Measurements from ENCODE around the gene TP73. TPM values are rescaled to one million over a fixed set of nuclear protein-coding genes. Genes with fewer than 3 reads are reported as not detected.

TP73 gene
- total RNA-seq, 4 donors from 2014 or later, result 4.9 to 8.8 (median 7.0) TPM

GRCh38 chr1:3679799-3680453, 27.6 kb downstream of the TP73 start:
- 87 to 98% methylated on average over 8 of the region's 9 CpGs for WGBS, 2 donors
- H3K4me3 ChIP-seq, result no peak overlapping the region
- DNase-seq, result no peak
- H3K27ac ChIP-seq, result no peak overlapping the region
- TF ChIP-seq CTCF (IDR thresholded peaks at IDR 0.05), result no peak
- no peak for TF ChIP-seq POLR2A (IDR thresholded peaks at IDR 0.05)
- peaks cover 0 to 42% (median 0%) of the 10 kb centered on the region in 4 donors for H3K27me3 ChIP-seq
- no peaks in the 10 kb centered on the region for H3K9me3 ChIP-seq
- H3K36me3 ChIP-seq, result no peaks in the 10 kb centered on the region
- intact Hi-C loops (cut with DNase I), result no loop called here
- H3K4me1 ChIP-seq, result peaks cover 11 to 29% (median 15%) of the 10 kb centered on the region in 3 donors

GRCh38 chr1:3680488-3681230, 28.3 kb downstream of the TP73 start:
- 63 to 69% methylated on average over 3 to 9 of the region's 20 CpGs for WGBS, 2 donors
- peaks cover 0 to 50% (median 0%) of the 10 kb centered on the region in 4 donors for H3K27me3 ChIP-seq
- TF ChIP-seq CTCF (IDR thresholded peaks at IDR 0.05) (no peak), POLR2A (IDR thresholded peaks at IDR 0.05) (no peak)
- no peaks in the 10 kb centered on the region for H3K36me3 ChIP-seq
- no peak overlapping the region for H3K4me3 ChIP-seq
- no peak for DNase-seq
- no peak overlapping the region for H3K27ac ChIP-seq
- H3K4me1 ChIP-seq, result peaks cover 11 to 36% (median 17%) of the 10 kb centered on the region in 3 donors
- intact Hi-C loops (cut with DNase I), result no loop called here
- H3K9me3 ChIP-seq, result no peaks in the 10 kb centered on the region

GRCh38 chr1:3681231-3681897, 29.0 kb downstream of the TP73 start:
- peaks cover 0 to 52% (median 0%) of the 10 kb centered on the region in 4 donors for H3K27me3 ChIP-seq
- TF ChIP-seq POLR2A (IDR thresholded peaks at IDR 0.05), result no peak
- TF ChIP-seq CTCF (IDR thresholded peaks at IDR 0.05), result no peak
- no peak overlapping the region for H3K4me3 ChIP-seq

GRCh38 chr1:3681898-3682806, 29.8 kb downstream of the TP73 start:
- 86% methylated on average over 8 of the region's 27 CpGs; no CpG with 5 or more reads in 1 of the 2 donors for WGBS, 2 donors

More at GRCh38 chr1:3681231-3681897, 29.0 kb downstream of the TP73 start:
- intact Hi-C loops (cut with DNase I), result no loop called here
- Histone ChIP-seq H3K36me3 (no peaks in the 10 kb centered on the region), H3K27ac (no peak overlapping the region), H3K9me3 (no peaks in the 10 kb centered on the region), H3K4me1 (peaks cover 11 to 36% (median 17%) of the 10 kb centered on the region in 3 donors)
- WGBS, 2 donors, result no CpG with 5 or more reads among the region's 19 CpGs
- DNase-seq, result no peak

More at GRCh38 chr1:3681898-3682806, 29.8 kb downstream of the TP73 start:
- Histone ChIP-seq H3K27ac (no peak overlapping the region), H3K27me3 (peaks cover 0 to 52% (median 0%) of the 10 kb centered on the region in 4 donors), H3K4me3 (no peak overlapping the region), H3K9me3 (no peaks in the 10 kb centered on the region), H3K36me3 (no peaks in the 10 kb centered on the region), H3K4me1 (peaks cover 11 to 36% (median 17%) of the 10 kb centered on the region in 3 donors)
- TF ChIP-seq CTCF (IDR thresholded peaks at IDR 0.05), result no peak
- TF ChIP-seq POLR2A (IDR thresholded peaks at IDR 0.05), result no peak
- intact Hi-C loops (cut with DNase I), result no loop called here
- no peak for DNase-seq
